HG02938 (cell line): ENCODE data around the gene ACTR6.
"Not testable (repeated sequence)": the region's sequence is repeated elsewhere in the genome, so short reads cannot be mapped to it uniquely, and the experiment has no call there.

Experiments
- ATAC-seq: cut with Tn5 transposase; IDR thresholded peaks from one replicate; pipeline ENCODE4 v1.9.1; 2021; ENCODE audit warnings: mild to moderate bottlenecking, moderate library complexity; ENCODE audit not compliant: unreplicated experiment

The ACTR6 gene

GRCh38 chr12:100184549-100185145 lies 16.0 kb upstream of the ACTR6 start:
- no peak for ATAC-seq

- ATAC-seq = peak; percentile 65
Measured at GRCh38 chr12:100185361-100185894, 15.2 kb upstream of the ACTR6 start.

- ATAC-seq = no peak
Measured at GRCh38 chr12:100186071-100186470, 14.5 kb upstream of the ACTR6 start.

- no peak for ATAC-seq
Measured at GRCh38 chr12:100187068-100187467, 13.5 kb upstream of the ACTR6 start.

- no peak for ATAC-seq
Measured at GRCh38 chr12:100187857-100188519, 12.6 kb upstream of the ACTR6 start.

- not testable (repeated sequence) for ATAC-seq
Measured at GRCh38 chr12:100188888-100189635, 11.6 kb upstream of the ACTR6 start.

GRCh38 chr12:100189636-100190394 lies 10.8 kb upstream of the ACTR6 start:
- ATAC-seq = no peak

GRCh38 chr12:100193085-100193484 lies 7.5 kb upstream of the ACTR6 start:
- ATAC-seq = no peak

GRCh38 chr12:100197486-100197885 lies 3.1 kb upstream of the ACTR6 start:
- no peak for ATAC-seq

- peak; percentile 3 for ATAC-seq
Measured at GRCh38 chr12:100199023-100199346, 1.6 kb upstream of the ACTR6 start.

GRCh38 chr12:100199347-100200149 lies 1.1 kb upstream of the ACTR6 start:
- ATAC-seq = peak; percentile 60

GRCh38 chr12:100201604-100202423 lies 1.2 kb downstream of the ACTR6 start:
- ATAC-seq = no peak

GRCh38 chr12:100207311-100207710 lies 6.7 kb downstream of the ACTR6 start:
- ATAC-seq = no peak

GRCh38 chr12:100208834-100209233 lies 8.2 kb downstream of the ACTR6 start:
- ATAC-seq = no peak

GRCh38 chr12:100211698-100212097 lies 11.1 kb downstream of the ACTR6 start:
- ATAC-seq = no peak

GRCh38 chr12:100213016-100213891 lies 12.6 kb downstream of the ACTR6 start:
- ATAC-seq = no peak

GRCh38 chr12:100214518-100214917 lies 13.9 kb downstream of the ACTR6 start:
- ATAC-seq = no peak

- no peak for ATAC-seq
Measured at GRCh38 chr12:100215209-100215608, 14.6 kb downstream of the ACTR6 start.

- ATAC-seq = no peak
Measured at GRCh38 chr12:100216337-100216736, 15.7 kb downstream of the ACTR6 start.
